CD14-positive monocyte (primary cell): ENCODE results near the gene STPG2. TPM values are rescaled to one million over a fixed set of nuclear protein-coding genes. Genes with fewer than 3 reads are reported as not detected.

Source experiments
- DNase-seq, 3 donors: peaks; one replicate each; pipeline ENCODE4 v3.0.0-alpha.2; 2011 to 2022
- H2AFZ ChIP-seq: 2 replicates; pipeline ENCODE4 v1.6.0; 2012; ENCODE audit warnings: mild to moderate bottlenecking, low read depth, low read length, inconsistent platforms; ENCODE audit not compliant: insufficient read depth, poor library complexity, severe bottlenecking
- H3K27ac ChIP-seq, 2 donors: 1 replicate in 1 of 2; 2 replicates in 1 of 2; pipeline ENCODE4 v1.5.1; 2012 to 2013; ENCODE audit warnings: low read length in 2 of 2, control low read depth in 1 of 2, inconsistent platforms in 1 of 2, low read depth in 1 of 2, mild to moderate bottlenecking in 1 of 2
- H3K27me3 ChIP-seq, 2 donors: one replicate each; pipeline versions ENCODE4 v1.6.0 to v1.6.1; 2011 to 2013; ENCODE audit warnings: low read length in 2 of 2; ENCODE audit not compliant: control insufficient read depth in 2 of 2, insufficient read depth in 2 of 2
- H3K36me3 ChIP-seq, 2 donors: replicated peaks in 1 of 2; 1 replicate in 1 of 2; 2 replicates in 1 of 2; pipeline versions ENCODE4 v1.5.1 to v1.6.1; 2012 to 2013; ENCODE audit warnings: low read length in 2 of 2, control low read depth in 1 of 2, inconsistent platforms in 1 of 2, mild to moderate bottlenecking in 1 of 2; ENCODE audit not compliant: insufficient read depth in 2 of 2, control insufficient read depth in 1 of 2
- H3K4me1 ChIP-seq, 2 donors: 1 replicate in 1 of 2; 2 replicates in 1 of 2; pipeline versions ENCODE4 v1.5.1 to v1.6.1; 2012 to 2013; ENCODE audit warnings: low read length in 2 of 2, control low read depth in 1 of 2, inconsistent platforms in 1 of 2, mild to moderate bottlenecking in 1 of 2, moderate library complexity in 1 of 2; ENCODE audit not compliant: insufficient read depth in 2 of 2, control insufficient read depth in 1 of 2
- H3K4me2 ChIP-seq: replicated peaks from 2 replicates; pipeline ENCODE3; 2012; ENCODE audit warnings: low read length, moderate library complexity, mild to moderate bottlenecking; ENCODE audit not compliant: poor library complexity, severe bottlenecking; ENCODE audit errors: extremely low read depth
- H3K4me3 ChIP-seq, 3 experiments: fragments of 200-600 bp in 1 of 3; sonication (generic) in 1 of 3; replicated peaks in 1 of 3; 1 replicate in 2 of 3; 2 replicates in 1 of 3; pipeline ENCODE4 v1.5.1; 2011 to 2013; ENCODE audit warnings: low read length in 3 of 3, mild to moderate bottlenecking in 3 of 3, control low read depth in 2 of 3, low read depth in 2 of 3, inconsistent platforms in 1 of 3, moderate library complexity in 1 of 3
- H3K79me2 ChIP-seq: 2 replicates; pipeline ENCODE4 v1.6.0; 2012; ENCODE audit warnings: mild to moderate bottlenecking, control low read depth, inconsistent platforms, low read length, moderate library complexity; ENCODE audit not compliant: insufficient read depth
- H3K9ac ChIP-seq: 2 replicates; pipeline ENCODE4 v1.6.0; 2017; ENCODE audit warnings: low read length, mild to moderate bottlenecking; ENCODE audit not compliant: insufficient read depth, poor library complexity, severe bottlenecking
- H3K9me3 ChIP-seq, 2 donors: replicated peaks in 1 of 2; 1 replicate in 1 of 2; 2 replicates in 1 of 2; pipeline versions ENCODE4 v1.5.1 to v1.6.1; 2012 to 2013; ENCODE audit warnings: low read length in 2 of 2, control low read depth in 1 of 2; ENCODE audit not compliant: control insufficient read depth in 1 of 2, insufficient read depth in 1 of 2
- H4K20me1 ChIP-seq: 2 replicates; pipeline ENCODE4 v1.6.0; 2012; ENCODE audit warnings: mild to moderate bottlenecking, low read length, control low read depth, moderate library complexity; ENCODE audit not compliant: insufficient read depth
- H3K27ac Mint-ChIP-seq, 7 donors: one replicate each; pipeline ENCODE4 v1.8.0; 2020; ENCODE audit warnings: mild to moderate bottlenecking in 7 of 7, mixed read lengths in 7 of 7, moderate library complexity in 6 of 7, inconsistent platforms in 2 of 7
- H3K27me3 Mint-ChIP-seq, 3 donors: one replicate each; pipeline ENCODE4 v1.8.0; 2021 to 2022; ENCODE audit warnings: low read depth in 3 of 3, mild to moderate bottlenecking in 3 of 3, mixed read lengths in 3 of 3, moderate library complexity in 3 of 3, inconsistent platforms in 1 of 3
- H3K36me3 Mint-ChIP-seq, 2 donors: one replicate each; pipeline ENCODE4 v1.8.0; 2020; ENCODE audit warnings: mixed read lengths in 2 of 2, inconsistent platforms in 1 of 2, mild to moderate bottlenecking in 1 of 2
- H3K4me1 Mint-ChIP-seq: one replicate; pipeline ENCODE4 v1.8.0; 2020; ENCODE audit warnings: mild to moderate bottlenecking, mixed read lengths
- H3K4me3 Mint-ChIP-seq, 2 donors: one replicate each; pipeline ENCODE4 v1.8.0; 2020; ENCODE audit warnings: mild to moderate bottlenecking in 2 of 2, mixed read lengths in 2 of 2, moderate library complexity in 1 of 2
- H3K9me3 Mint-ChIP-seq, 7 donors: one replicate each; pipeline ENCODE4 v1.8.0; 2020 to 2022; ENCODE audit warnings: mixed read lengths in 7 of 7, mild to moderate bottlenecking in 6 of 7, moderate library complexity in 6 of 7, inconsistent platforms in 2 of 7
- CTCF ChIP-seq: fragments of 200-600 bp; IDR thresholded peaks from one replicate; pipeline ENCODE4 v1.8.0; 2022; ENCODE audit warnings: antibody characterized with exemption, mild to moderate bottlenecking
- WGBS: methylation state at CpG from one replicate; pipeline ENCODE4 v1.1.5; 2013; ENCODE audit warnings: missing lambda C conversion rate; ENCODE audit not compliant: insufficient coverage; 5-methylcytosine and 5-hydroxymethylcytosine counted together
- intact Hi-C, 2 donors: fragments of 100-400 bp; cut with micrococcal nuclease; formaldehyde crosslinking; loops; one replicate each; pipeline versions ENCODE4 v1.15.0 to v1.15.1; 2023
- polyA plus RNA-seq, 3 donors: library from polyadenylated mRNA; depleted of rRNA in 1 of 3; unstranded in 2 of 3; stranded (reverse) in 1 of 3; fragments of 300-500 nt in 2 of 3; fragments of >200 nt in 1 of 3; fragmentation: Illumina TruSeq in 2 of 3; gene quantifications; 1 replicate in 2 of 3; 2 replicates in 1 of 3; pipeline ENCODE4 v1.2.3, GENCODE V29; 2012 to 2021

Gene STPG2
- polyA plus RNA-seq, 3 donors: 0.04 TPM; not detected in 2

- no peaks in the 10 kb centered on the region for H3K36me3 ChIP-seq
Observed at GRCh38 chr4:97627750-97628149, 515.5 kb downstream of the STPG2 start.

GRCh38 chr4:97624204-97624603 lies 519.1 kb downstream of the STPG2 start:
- no peak for TF ChIP-seq CTCF
- peaks cover 4 to 11% of the 10 kb centered on the region in 2 donors for H3K9me3 ChIP-seq
- 100% methylated on average over 1 of the region's 4 CpGs for WGBS
- H3K9ac ChIP-seq: no peak overlapping the region
- no peaks in the 10 kb centered on the region for H4K20me1 ChIP-seq
- no peak overlapping the region for H2AFZ ChIP-seq
- no peaks in the 10 kb centered on the region for H3K36me3 ChIP-seq
- no peak overlapping the region for H3K27ac ChIP-seq
- Mint-ChIP-seq H3K27me3 (no peaks in the 10 kb centered on the region), H3K36me3 (no peaks in the 10 kb centered on the region), H3K27ac (no peak overlapping the region), H3K4me1 (no peaks in the 10 kb centered on the region), H3K9me3 (peaks cover 4 to 17% (median 8%) of the 10 kb centered on the region in 7 donors), H3K4me3 (no peak overlapping the region)
- intact Hi-C loops: no loop called here
- H3K4me2 ChIP-seq: no peak overlapping the region
- no peak for DNase-seq
- H3K79me2 ChIP-seq: no peaks in the 10 kb centered on the region
- H3K4me1 ChIP-seq: no peaks in the 10 kb centered on the region
- no peaks in the 10 kb centered on the region for H3K27me3 ChIP-seq
- H3K4me3 ChIP-seq: no peak overlapping the region

More at GRCh38 chr4:97627750-97628149, 515.5 kb downstream of the STPG2 start:
- Mint-ChIP-seq H3K4me1 (no peaks in the 10 kb centered on the region), H3K27ac (no peak overlapping the region), H3K27me3 (no peaks in the 10 kb centered on the region), H3K36me3 (no peaks in the 10 kb centered on the region), H3K4me3 (no peak overlapping the region), H3K9me3 (peaks cover 3 to 6% (median 4%) of the 10 kb centered on the region in 7 donors)
- WGBS: 100% methylated on average over 1 of the region's 4 CpGs
- no peak for DNase-seq
- TF ChIP-seq CTCF: no peak
- Histone ChIP-seq H3K79me2 (no peaks in the 10 kb centered on the region), H3K4me1 (no peaks in the 10 kb centered on the region), H2AFZ (no peak overlapping the region), H3K4me2 (no peak overlapping the region), H3K27ac (no peak overlapping the region), H3K9ac (no peak overlapping the region), H3K9me3 (peaks cover 0 to 4% of the 10 kb centered on the region in 2 donors), H3K27me3 (no peaks in the 10 kb centered on the region), H4K20me1 (no peaks in the 10 kb centered on the region), H3K4me3 (no peak overlapping the region)
- intact Hi-C loops: no loop called here
